ENCODE measurements around the gene PIK3C2B.

DNA sequence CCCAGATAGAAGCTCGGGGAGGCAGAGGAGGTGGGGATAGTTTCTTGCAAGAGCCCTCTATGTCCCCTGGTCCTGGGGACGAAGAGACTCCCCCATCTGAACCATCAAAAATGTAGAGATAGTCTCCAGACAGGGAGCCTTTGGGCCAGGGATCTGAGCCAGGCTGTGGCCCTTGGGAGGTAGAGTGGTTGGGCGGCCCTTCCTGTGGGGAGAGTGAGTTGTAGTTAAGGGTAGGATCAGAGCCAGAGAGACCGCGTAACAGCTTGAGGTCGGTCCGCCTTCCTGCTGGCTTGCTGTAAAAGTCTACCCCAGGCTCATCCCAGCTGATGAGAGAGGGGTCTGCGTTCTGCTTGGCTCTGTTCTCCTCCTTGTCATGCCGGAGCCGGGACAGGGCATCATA is 25.3 kb downstream of the PIK3C2B start:
- TF ChIP-seq CTCF (IDR thresholded peaks at IDR 0.05; ENCODE audit: low read depth, low read length, missing input control), result no peak
- no peak for TF ChIP-seq HNF4G (IDR thresholded peaks at IDR 0.05)
- TF ChIP-seq, protein P1, sequence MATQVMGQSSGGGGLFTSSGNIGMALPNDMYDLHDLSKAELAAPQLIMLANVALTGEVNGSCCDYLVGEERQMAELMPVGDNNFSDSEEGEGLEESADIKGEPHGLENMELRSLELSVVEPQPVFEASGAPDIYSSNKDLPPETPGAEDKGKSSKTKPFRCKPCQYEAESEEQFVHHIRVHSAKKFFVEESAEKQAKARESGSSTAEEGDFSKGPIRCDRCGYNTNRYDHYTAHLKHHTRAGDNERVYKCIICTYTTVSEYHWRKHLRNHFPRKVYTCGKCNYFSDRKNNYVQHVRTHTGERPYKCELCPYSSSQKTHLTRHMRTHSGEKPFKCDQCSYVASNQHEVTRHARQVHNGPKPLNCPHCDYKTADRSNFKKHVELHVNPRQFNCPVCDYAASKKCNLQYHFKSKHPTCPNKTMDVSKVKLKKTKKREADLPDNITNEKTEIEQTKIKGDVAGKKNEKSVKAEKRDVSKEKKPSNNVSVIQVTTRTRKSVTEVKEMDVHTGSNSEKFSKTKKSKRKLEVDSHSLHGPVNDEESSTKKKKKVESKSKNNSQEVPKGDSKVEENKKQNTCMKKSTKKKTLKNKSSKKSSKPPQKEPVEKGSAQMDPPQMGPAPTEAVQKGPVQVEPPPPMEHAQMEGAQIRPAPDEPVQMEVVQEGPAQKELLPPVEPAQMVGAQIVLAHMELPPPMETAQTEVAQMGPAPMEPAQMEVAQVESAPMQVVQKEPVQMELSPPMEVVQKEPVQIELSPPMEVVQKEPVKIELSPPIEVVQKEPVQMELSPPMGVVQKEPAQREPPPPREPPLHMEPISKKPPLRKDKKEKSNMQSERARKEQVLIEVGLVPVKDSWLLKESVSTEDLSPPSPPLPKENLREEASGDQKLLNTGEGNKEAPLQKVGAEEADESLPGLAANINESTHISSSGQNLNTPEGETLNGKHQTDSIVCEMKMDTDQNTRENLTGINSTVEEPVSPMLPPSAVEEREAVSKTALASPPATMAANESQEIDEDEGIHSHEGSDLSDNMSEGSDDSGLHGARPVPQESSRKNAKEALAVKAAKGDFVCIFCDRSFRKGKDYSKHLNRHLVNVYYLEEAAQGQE (IDR thresholded peaks at IDR 0.05), result no peak
- no peak for TF ChIP-seq ATF3 (IDR thresholded peaks at IDR 0.05)
- no peak for TF ChIP-seq SP1 (IDR thresholded peaks at IDR 0.05)
- TF ChIP-seq RAD21 (IDR thresholded peaks at IDR 0.05), result no peak
- no peak for TF ChIP-seq YY1 (IDR thresholded peaks at IDR 0.05)
- no peak for TF ChIP-seq GABPA (IDR thresholded peaks at IDR 0.05 in 1 of 2, conservative IDR thresholded peaks at IDR 0.05 in 1 of 2)
- no peak for TF ChIP-seq EGR1 (IDR thresholded peaks at IDR 0.05; ENCODE audit: low read depth in 2 of 2)
- TF ChIP-seq, protein P2, sequence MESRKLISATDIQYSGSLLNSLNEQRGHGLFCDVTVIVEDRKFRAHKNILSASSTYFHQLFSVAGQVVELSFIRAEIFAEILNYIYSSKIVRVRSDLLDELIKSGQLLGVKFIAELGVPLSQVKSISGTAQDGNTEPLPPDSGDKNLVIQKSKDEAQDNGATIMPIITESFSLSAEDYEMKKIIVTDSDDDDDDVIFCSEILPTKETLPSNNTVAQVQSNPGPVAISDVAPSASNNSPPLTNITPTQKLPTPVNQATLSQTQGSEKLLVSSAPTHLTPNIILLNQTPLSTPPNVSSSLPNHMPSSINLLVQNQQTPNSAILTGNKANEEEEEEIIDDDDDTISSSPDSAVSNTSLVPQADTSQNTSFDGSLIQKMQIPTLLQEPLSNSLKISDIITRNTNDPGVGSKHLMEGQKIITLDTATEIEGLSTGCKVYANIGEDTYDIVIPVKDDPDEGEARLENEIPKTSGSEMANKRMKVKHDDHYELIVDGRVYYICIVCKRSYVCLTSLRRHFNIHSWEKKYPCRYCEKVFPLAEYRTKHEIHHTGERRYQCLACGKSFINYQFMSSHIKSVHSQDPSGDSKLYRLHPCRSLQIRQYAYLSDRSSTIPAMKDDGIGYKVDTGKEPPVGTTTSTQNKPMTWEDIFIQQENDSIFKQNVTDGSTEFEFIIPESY (IDR thresholded peaks at IDR 0.05), result no peak
- no peak for TF ChIP-seq NR2F2 (IDR thresholded peaks at IDR 0.05)
- no peak for TF ChIP-seq MAX (IDR thresholded peaks at IDR 0.05)
- no peak for TF ChIP-seq RXRA (IDR thresholded peaks at IDR 0.05)
- TF ChIP-seq TAF1 (conservative IDR thresholded peaks at IDR 0.05), result no peak
